KG1 (cell line): Measurements from ENCODE around the gene CNTN4.

Experiments used
- DNase-seq: peaks from one replicate; lab custom pipeline; 2025; lab: John Stamatoyannopoulos, UW

The CNTN4 gene

DNA sequence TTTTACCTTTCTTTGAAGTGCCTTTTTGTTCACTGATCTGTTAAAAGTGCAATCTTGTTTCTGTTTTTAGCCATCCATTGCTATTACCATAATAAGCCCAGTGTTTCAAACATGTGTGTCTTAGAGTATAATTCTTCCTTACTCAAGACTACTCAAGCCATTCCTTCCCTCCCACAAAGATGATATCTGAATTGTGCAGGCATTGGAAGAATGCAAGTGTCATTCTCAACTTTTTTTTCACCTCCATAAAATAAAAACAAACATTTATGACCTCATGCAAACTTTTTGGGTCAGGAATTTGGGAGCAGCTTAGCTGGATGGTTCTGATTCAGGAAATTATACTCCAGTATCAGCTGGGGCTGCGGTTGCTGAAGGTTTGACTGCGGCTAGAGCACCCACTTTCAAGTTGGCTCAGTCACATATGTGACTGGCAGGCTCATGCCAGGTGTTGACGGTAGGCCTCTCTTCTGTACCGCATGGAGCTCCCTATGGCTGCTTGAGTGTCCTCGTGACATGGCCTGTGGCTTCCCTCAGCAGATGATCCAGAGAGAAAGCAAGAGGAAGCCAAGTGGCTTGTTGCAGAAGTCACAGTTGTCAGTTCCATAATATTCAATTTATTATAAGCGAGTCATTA lies 490.8 kb downstream of the CNTN4 start:
- DNase-seq = no peak

- no peak for DNase-seq
These were observed 496.8 kb downstream of the CNTN4 start for GRCh38 chr3:2595486-2595885.

GRCh38 chr3:2597615-2598014 lies 498.9 kb downstream of the CNTN4 start:
- DNase-seq = no peak

DNA sequence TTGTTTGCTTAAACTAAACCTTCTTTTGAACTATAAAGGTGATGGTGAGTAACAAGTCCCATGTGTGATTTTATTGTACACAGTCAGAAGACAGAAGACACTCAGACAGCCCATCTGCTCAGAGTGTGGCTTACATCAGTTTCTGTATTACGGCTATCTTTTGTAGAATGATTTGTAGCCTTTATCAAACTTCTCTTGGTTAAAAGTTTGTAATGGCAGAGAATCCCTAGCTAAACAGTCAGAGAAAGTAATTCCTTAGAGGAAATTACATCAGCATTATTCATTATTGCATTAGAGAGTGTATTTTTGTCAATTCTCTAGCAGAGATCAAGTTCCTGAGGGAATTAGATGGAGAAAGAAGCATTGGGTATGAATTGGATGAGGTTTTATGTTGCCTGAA lies 500.8 kb downstream of the CNTN4 start:
- no peak for DNase-seq

DNA sequence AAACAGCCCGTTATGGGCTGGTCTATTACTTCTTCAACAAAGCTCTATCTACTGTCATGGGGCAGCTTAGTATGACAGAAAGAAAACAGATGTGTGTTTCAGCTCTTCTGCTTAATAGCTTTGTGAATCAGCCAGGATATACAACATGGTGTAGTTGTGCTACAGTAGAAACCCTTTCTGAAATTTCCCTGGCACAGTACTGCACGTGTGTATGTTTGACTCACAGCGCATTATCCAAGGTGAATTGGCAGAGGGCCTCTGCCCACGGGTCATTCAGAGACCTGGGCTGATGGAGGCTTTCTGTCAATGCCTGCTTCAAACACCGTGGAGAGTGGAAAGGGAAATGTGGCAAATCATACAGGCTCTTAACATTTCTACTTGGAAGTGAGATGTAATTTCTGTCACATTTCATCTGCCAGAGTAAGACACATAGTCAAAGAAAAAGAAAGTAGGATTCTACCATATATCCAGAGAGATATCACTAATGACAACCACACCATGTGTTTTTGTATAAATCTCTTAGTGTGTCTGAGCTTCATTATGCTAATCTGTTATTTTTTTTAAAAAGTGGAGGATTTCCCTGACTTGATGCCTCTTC lies 505.1 kb downstream of the CNTN4 start:
- no peak for DNase-seq

DNA sequence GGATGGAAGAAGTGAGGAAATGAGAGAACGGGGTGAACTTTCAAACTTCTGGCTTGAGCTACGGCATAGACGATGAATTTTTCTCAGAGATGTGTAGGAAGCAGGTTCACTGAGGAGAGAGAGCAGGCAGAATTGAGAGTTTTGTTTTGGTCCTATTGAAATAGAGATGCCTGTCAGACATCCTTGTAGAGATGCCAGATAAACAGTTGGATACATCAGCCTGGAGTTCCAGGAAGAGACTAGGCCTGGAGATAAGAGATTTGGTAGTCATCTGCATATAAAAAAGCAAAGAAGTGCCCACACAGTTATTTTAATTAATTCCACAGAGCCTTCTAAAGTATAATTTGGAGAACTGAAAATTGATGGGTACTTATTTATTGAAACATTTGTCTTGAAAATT lies 515.9 kb downstream of the CNTN4 start:
- no peak for DNase-seq

DNA sequence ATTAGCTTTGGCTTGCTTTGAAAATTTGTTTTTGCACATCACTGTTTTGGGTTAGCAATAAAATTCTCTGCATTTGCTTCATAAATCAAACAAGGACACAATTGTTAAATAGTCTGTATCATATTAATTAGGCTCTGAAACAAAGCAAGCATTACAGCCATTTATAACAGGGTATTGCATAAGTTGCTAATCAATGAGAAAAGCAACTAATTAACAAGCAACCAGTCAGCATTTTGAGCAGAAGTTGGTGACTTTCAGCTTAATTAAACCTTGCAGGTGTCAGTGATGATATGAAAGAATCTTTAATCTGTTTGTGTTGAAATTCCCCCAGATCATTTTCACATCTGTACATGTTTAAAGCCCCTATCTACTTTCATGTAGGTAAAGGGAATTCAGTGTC lies 516.4 kb downstream of the CNTN4 start:
- DNase-seq = no peak

DNA sequence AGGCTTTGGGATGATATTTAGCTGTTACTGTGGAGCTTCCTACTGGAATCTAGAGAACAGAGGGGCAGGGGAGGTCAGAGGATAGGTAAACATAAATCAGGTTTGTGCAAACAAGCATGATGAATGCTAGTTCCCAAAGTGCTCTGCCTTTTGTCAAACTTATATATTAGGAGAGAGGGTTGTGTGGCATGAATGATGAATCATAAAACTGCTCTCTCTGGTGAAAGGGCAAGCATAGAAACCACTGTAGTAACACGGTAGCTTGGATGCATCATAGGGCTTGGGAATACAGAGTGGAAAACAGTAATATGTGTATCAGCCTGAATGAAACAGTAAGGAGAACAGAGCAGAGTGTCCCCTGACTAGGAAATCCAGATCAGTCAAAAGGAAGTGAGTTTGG lies 524.8 kb downstream of the CNTN4 start:
- no peak for DNase-seq

GRCh38 chr3:2628117-2628516 lies 529.5 kb downstream of the CNTN4 start:
- no peak for DNase-seq

DNA sequence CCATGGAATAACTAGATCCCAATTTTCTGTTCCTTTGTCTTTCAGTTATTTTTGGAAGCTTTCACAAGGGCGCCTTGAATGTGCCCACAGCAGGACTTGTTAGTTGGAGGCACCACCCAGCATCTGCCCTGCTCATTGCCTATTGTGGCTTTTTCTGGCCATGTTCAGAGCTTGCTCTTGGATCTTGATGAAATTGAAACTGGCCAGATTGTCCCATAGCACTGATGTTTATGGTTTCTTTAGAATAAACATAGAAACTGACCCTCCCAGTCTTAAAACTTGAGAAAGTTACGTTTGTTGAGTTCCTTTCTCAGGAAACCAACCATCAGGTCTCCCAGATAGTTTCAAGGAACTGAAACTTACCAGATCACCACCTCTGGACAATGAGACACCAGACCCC lies 536.8 kb downstream of the CNTN4 start:
- DNase-seq = no peak

- DNase-seq = no peak
These were observed 544.9 kb downstream of the CNTN4 start for GRCh38 chr3:2643606-2644005.

DNA sequence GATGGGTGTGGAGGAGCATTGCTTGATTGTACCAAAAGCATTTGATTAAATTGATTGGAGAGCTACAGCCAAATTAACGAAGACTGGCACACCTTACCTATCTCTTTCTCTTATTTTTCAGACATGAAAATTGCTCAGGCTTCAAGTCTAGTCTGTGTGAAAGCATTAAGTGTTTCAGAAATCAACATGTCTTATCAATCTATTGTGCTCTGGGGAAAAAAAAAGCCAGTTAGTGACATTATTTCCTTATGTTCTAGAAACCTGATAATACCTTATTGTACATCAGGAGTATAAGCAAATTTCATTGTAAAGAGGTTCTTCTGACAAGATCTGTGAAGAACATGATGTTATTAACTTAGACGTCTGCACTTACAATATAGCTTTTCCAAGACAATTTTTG lies 546.3 kb downstream of the CNTN4 start:
- no peak for DNase-seq

- no peak for DNase-seq
These were observed 552.1 kb downstream of the CNTN4 start for GRCh38 chr3:2650746-2651145.

- DNase-seq = no peak
These were observed 553.7 kb downstream of the CNTN4 start for GRCh38 chr3:2652386-2652785.

DNA sequence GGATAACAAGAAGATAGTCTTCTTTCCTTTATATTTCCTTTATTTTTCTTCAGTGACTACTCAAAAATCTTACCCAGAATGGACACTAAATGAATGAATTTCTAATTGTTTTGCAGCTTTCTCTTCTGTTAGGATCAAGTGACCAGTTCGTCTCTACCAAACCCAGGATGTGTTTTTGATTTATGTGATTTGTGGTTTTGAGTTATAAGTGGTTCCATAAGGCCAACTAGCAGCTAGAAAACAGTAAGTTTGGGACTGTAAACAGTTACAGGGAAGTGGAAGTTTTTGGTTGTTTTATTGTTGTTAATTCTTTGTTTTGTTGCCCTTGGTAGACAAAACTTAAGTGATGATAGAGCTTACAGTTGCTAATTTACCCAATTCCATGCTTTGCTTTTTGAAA lies 555.0 kb downstream of the CNTN4 start:
- DNase-seq = no peak

DNA sequence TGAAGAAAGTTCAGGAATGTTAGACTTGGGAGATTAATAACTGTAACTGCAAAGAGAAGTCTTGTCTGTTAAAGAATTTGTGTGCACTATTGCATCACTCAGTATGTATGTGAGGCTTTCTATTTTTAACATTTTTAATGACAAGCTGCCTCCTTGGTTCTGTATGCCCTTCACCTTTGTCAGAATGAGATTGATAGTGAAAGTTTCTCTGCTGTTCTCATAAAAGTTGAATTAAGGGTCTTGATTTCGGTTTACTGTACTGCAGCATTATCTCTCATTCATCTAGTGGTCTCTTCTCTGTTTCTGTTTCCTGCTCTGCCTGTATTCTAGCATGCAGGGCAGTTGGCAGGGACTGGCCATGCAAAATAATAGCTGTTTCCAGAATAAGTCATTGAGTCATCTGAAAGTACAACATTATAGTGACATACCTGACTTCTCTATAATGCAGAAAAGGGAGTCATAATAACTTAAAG lies 556.6 kb downstream of the CNTN4 start:
- DNase-seq = no peak

DNA sequence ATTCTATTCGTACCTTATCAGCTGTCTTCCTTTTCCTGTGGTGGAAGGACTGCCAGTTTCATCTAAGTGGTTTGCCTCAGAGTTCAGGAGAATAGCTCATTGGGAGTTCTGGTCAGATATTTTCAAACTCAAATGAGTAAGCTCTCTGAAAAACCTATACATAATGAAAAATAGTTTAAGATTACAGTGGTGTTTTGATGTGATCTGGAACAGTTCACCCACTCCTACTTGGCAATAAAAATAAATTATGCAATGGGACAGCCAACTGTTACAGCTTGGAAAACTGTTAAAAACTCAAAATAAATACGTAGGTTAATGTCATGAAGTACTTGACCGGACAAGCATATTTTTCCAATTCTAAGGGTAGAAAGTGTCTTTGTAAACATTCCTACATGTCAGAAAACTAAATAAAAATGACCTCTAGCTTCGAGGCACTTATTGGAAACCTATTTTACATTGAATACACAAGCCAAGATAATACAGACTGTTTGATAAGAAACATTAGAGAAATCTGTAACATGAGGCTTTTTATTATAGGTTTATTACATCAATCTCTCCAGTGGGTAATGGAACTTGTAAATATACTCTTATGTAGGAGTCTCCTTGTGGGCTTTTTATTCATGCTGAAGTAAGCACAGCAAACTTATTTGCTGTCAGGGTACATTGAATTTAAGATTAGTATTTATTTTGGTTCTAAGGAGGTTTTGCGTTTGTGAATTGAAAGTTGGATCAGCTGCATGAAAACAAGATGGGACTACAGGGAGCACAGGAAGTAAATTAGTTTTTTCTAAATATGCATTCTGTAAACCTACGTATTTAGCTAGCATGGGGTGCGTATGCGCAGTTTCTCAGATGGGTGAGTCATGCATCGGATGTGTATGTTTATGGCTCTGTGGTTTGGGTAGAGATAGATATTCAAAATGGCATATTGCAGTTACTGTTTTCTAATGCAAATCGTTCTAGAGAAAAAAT lies 558.4 kb downstream of the CNTN4 start:
- DNase-seq = no peak

DNA sequence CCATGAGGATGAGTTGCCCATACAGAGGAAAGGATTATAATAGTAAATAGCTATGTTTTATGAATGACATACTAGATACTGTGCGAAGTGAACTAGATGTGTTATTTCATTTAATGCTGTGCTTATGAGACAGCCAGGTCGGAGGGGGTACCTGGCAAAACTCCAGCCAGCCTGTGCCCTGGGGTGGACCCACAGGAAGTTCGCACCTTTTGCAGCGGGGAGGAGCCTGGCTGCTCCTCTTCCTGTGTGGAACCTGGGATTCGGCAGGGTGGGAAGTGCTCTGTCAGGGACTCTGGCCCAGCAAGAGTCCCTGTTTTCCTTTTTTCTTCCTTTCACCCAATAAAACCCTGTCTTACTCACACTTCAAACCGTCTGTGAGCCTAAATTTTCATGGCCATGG lies 559.3 kb downstream of the CNTN4 start:
- DNase-seq = no peak

- no peak for DNase-seq
These were observed 561.2 kb downstream of the CNTN4 start for GRCh38 chr3:2659896-2660295.

DNA sequence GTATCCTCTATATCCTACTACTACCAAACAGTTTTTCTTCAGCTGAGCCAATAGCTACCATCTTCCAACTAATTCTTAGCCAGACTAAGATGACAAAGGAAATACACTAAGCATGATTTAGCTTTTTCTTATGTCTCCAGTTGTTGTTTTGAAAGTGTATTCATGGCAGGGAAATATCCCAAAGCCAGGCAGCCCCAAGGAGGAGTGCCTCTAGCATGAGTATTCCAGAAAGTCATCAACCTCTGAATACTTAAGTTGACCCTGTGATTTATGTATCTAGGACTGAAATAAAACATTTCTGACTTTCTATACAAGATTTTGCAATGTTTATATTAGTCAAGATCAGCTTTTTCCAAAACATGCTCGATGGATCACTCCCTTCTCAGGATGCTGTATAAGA lies 562.4 kb downstream of the CNTN4 start:
- DNase-seq = no peak

DNA sequence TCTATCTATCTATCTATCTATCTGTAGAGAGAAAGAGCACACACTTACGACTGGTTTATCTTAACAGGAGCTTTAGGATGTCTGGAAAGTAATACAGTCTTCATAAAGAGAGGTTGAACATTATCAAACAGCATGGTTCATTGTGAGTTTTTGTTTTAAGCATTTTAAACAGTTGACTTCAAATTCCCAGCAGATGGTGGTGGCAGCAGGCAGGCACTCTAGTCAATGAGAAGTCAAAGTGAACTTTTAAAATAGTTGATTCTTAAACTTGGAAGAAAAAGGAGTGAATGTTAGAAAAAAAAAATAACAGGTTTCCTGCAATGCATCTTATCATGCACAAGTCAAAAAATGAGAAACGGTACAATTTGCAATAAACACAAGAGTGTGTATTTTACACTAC lies 578.8 kb downstream of the CNTN4 start:
- DNase-seq = no peak

GRCh38 chr3:2680236-2680635 lies 581.6 kb downstream of the CNTN4 start:
- DNase-seq = no peak

DNA sequence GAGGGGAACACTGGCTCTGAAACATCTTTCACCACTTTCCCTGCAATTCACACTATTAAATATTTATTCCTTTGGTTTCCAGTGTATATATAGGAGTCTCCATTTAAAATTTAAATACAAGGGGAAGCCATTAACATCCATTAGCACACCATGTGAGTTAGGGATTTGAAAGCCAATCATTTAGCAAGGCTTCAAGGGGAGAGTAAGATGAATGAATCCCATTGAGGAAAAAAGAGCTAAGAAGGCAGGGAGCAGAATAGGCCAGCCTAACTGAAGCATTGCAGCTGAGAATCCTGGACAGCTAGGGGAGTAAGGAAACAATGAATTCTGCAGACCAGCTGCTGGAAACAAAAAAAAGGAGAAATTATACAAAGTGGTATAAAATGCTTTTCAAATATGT lies 585.4 kb downstream of the CNTN4 start:
- DNase-seq = no peak
